Small intestine (tissue), 7 donors: ENCODE results near the gene GJD4. TPM values are rescaled to one million over a fixed set of nuclear protein-coding genes. Genes with fewer than 3 reads are reported as not detected.

Source experiments
- DNase-seq, 2 donors: peaks; one replicate each; pipeline versions ENCODE4 v3.0.0 to v3.0.0-alpha.2; 2013
- FAIRE-seq: peaks from 2 replicates; lab custom pipeline; 2012; peaks lifted over from hg19 to GRCh38; lab: Jason Lieb, UNC
- H3K27ac ChIP-seq, 3 donors: one replicate each; pipeline ENCODE4 v1.5.1; 2013; ENCODE audit warnings: low read length in 2 of 3, mild to moderate bottlenecking in 2 of 3, control low read depth in 1 of 3, inconsistent platforms in 1 of 3, low read depth in 1 of 3, moderate library complexity in 1 of 3
- H3K27me3 ChIP-seq, 3 donors: one replicate each; pipeline ENCODE4 v1.6.1; 2013; ENCODE audit warnings: low read length in 3 of 3, inconsistent platforms in 1 of 3; ENCODE audit not compliant: control insufficient read depth in 3 of 3, insufficient read depth in 3 of 3
- H3K36me3 ChIP-seq, 3 donors: one replicate each; pipeline ENCODE4 v1.6.1; 2013; ENCODE audit warnings: low read length in 3 of 3, inconsistent platforms in 1 of 3, low read depth in 1 of 3, mild to moderate bottlenecking in 1 of 3, moderate library complexity in 1 of 3; ENCODE audit not compliant: control insufficient read depth in 3 of 3, insufficient read depth in 2 of 3
- H3K4me1 ChIP-seq, 3 donors: one replicate each; pipeline ENCODE4 v1.6.1; 2013; ENCODE audit warnings: low read length in 2 of 3, inconsistent platforms in 1 of 3, low read depth in 1 of 3, mild to moderate bottlenecking in 1 of 3, moderate library complexity in 1 of 3; ENCODE audit not compliant: control insufficient read depth in 3 of 3, insufficient read depth in 2 of 3
- H3K4me3 ChIP-seq, 3 donors: one replicate each; pipeline ENCODE4 v1.5.1; 2013; ENCODE audit warnings: low read length in 3 of 3, control low read depth in 1 of 3, inconsistent platforms in 1 of 3, low read depth in 1 of 3, mild to moderate bottlenecking in 1 of 3, moderate library complexity in 1 of 3
- H3K9me3 ChIP-seq, 2 donors: one replicate each; pipeline ENCODE4 v1.6.1; 2013; ENCODE audit warnings: low read depth in 1 of 2, low read length in 1 of 2; ENCODE audit not compliant: control insufficient read depth in 2 of 2, insufficient read depth in 1 of 2
- WGBS, 3 donors: extraction: QIAGEN DNeasy Blood & Tissue Kit; methylation state at CpG; one replicate each; pipeline ENCODE4 v1.1.7; 2013; 5-methylcytosine and 5-hydroxymethylcytosine counted together
- polyA plus RNA-seq, 4 donors: library from polyadenylated mRNA; stranded (reverse) in 3 of 4; unstranded in 1 of 4; fragments of 200-250 nt in 3 of 4; fragments of 120-200 nt in 1 of 4; gene quantifications; one replicate each; pipeline versions ENCODE4 v1.2.1 to v1.2.3, GENCODE V29; 2013
- donor health status: healthy with polysubstance abuse.
- donor health status: control.
- donor health status: control.
- donor health status: Bipolar disorder and iron deficiency.
- donor health status: healthy.

Gene GJD4
- polyA plus RNA-seq, 4 donors: 0.03 to 0.09 TPM; not detected in 2

DNA sequence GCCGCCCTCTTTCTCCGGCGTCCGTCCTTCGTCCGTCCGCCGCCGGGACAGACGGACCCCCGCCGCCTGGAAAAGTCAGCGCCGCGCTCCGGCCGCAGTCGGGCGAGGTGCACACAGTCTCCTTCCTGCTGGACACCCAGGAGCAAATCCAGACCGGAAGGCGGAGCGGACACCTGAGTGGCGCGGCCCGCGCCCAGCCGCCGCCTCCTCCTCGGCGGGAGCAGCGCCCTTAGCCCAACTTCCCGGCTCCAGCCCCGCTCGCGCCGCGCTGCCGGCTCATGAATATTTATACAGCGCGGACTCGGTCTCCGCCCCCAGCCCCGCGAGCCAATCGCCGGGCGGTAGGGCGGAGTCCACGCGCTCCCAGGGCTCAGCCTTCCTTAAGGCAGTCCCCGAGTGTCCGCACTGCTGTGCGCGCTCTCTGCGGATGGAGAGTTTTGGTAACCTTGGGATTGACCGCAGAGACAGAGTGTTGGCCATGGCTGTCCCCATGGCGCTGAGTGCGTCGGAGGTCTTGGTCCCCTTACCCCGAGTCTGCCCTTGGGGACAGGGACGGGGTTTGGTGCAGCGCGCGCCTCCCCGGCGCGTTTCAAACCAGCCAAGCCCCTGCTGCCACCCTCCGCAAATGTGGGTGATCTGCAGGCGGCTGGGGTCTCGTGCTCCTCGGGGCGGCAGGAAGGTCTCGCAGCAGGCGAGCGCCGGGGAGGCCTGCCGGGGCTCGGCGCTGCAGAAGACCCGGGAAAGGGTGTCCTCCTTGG is 37.1 kb downstream of the GJD4 start, which contains the start of gene FZD8:
Gene FZD8 (minus strand): TSS at position 262 of the 758 bp plus-strand sequence. CDS start 867 bp downstream, outside the sequence.
- Histone ChIP-seq H3K4me1 (peaks cover 0 to 6% (median 3%) of the 10 kb centered on the region in 3 donors), H3K9me3 (peaks cover 0 to 4% of the 10 kb centered on the region in 2 donors), H3K27me3 (peaks cover 7 to 51% (median 11%) of the 10 kb centered on the region in 3 donors), H3K27ac (peak within 1 kb of the TSS in 2 of 3 donors; percentile 13 to 84), H3K4me3 (peak within 1 kb of the TSS; percentile 51 to 61 (median 59)), H3K36me3 (no peaks in the 10 kb centered on the region)
- FAIRE-seq: no peak
- peak; percentile 85 to 93 for DNase-seq
- WGBS, 3 donors: 0 to 2% (median 0%) methylated on average over 48 to 80 of the region's 80 CpGs

DNA sequence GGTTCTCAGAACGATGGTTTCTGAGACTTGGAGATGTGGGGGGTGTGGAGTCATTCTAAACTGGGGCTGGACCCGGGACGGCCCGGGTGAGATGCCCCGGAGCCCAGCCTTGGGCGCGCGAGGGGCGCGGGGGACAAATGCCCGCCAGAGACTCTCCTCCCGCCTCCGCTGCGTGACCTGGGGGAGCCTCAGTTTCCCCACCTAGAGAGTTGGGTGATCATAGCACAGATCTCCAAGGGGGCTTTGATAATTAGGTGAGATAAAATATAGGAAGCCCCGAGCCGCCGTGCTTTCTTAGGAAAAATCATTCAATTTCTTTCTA is 37.6 kb downstream of the GJD4 start:
- FAIRE-seq: no peak
- H3K4me1 ChIP-seq: peaks cover 0 to 6% (median 3%) of the 10 kb centered on the region in 3 donors
- DNase-seq: no peak
- peaks cover 7 to 48% (median 7%) of the 10 kb centered on the region in 3 donors for H3K27me3 ChIP-seq
- peak overlapping the region in 1 of 3 donors; percentile 13 for H3K27ac ChIP-seq
- no peaks in the 10 kb centered on the region for H3K36me3 ChIP-seq
- peak overlapping the region; percentile 12 to 59 (median 51) for H3K4me3 ChIP-seq
- WGBS, 3 donors: 1 to 2% (median 2%) methylated on average over 17 of the region's 17 CpGs
- H3K9me3 ChIP-seq: peaks cover 0 to 7% of the 10 kb centered on the region in 2 donors

DNA sequence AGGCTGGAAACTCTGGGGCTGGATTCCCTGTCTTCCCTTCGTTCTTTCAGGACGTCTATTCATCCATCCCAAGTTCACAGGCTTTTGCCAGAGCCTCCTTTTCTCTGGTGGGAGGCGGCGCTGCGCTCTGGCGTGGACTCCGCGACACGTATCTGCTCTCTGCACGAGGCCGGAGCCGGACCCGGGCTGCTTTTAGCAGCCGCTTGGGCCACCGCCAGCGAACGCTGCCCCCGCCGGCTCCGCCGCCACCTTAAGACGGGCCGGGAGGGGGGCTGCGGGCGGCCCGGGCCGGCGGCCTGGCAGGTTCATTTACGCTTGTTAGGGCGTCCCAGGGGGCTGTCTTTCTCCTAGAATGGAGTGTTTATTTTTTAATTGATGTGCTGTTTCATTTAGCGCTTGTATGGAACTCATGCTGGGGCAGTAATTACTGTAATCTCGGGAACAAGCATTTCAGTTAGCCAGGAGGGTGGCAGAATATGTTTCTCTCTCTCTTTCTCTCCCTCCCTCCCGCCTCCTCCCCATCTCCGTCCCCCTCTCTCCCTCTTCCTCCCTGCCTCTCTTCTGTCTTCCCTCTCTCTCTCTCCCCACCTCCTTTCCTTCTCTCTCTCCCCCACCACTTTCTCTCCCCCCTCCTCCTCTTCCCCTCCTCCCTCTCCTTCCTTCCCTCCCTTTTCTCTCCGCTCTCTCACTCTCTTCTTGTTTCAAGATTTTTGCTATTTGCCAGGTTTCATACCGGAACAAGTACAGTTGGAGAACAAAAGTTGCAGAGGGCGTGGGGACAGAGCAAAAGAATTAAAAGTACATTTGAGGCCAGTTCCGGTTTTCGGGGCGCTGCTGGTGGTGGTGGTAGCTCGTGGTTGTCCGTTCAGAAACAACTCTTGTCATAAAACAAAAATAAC is 38.3 kb downstream of the GJD4 start:
- Histone ChIP-seq H3K4me1 (peaks cover 0 to 6% (median 3%) of the 10 kb centered on the region in 3 donors), H3K4me3 (peak overlapping the region; percentile 34 to 59 (median 51)), H3K27ac (peak overlapping the region in 2 of 3 donors; percentile 13 to 22), H3K27me3 (peaks cover 6 to 48% (median 7%) of the 10 kb centered on the region in 3 donors), H3K36me3 (no peaks in the 10 kb centered on the region), H3K9me3 (peaks cover 0 to 7% of the 10 kb centered on the region in 2 donors)
- DNase-seq: peak in 1 of 2 donors; percentile 54
- no peak for FAIRE-seq
- 0 to 1% (median 1%) methylated on average over 42 of the region's 42 CpGs for WGBS, 3 donors

DNA sequence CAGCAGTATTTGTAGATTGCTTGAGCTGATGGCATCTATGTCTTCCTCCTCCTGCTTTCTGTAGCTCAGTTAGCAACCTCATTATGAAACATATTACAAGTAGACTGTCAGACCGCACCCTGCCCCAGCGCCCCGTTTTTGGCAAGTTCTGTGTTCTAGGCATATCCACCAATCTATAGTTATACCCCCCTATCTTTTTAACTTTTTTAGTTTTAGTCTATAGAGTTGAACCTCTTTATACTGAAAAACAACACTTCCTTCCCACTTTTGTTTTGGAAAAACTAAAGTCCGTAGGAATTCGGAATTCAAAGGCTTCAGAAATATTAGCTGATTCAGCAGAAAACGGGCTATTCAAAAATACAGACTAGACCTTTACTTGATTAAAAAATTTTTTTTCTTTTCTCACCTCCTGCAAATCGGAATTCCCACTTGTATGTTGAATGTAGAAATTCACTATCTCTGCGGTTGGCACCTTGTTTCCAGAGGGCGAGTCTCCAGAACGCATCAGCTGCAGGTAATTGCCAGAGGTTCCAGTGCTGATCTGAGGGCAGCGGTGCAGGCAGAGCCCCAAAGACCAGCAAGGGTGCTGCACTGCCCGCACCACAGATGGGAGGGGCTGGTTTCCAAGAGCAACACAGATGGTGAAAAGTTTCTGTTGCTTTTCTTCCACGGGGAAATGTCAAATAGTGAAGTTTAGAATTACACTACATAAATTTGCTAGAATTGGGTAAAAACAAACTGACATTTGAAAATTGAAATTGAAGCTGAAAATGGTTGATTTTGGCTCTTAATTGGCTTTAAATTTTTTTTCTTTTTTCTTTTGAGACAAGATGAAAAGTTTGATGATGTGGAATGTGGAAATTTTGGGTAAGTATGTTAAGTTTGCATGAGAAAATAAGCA is 39.2 kb downstream of the GJD4 start:
- H3K27ac ChIP-seq: no peak overlapping the region
- WGBS, 3 donors: 8 to 13% (median 13%) methylated on average over 13 of the region's 13 CpGs
- no peak for DNase-seq

DNA sequence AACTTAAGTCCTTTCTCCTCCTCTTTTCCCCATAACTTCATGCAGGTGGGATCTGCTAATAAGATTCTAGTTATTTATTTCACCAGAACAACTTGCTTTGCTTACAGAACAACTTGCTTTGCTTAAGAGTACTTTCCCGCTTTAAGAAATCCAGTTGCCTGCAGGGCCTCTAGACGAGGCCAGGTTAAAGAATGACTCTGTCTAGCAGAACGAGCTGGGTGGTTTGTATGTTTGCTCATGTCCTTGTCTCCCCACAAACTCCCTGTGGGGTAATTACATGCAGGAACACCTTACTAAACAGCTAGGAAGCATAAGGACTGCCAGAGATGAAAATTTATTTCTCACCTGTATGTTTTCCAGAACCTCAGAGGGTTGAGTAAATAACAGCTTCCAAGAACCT is 45.8 kb downstream of the GJD4 start:
- Histone ChIP-seq H3K27ac (no peak overlapping the region), H3K9me3 (peaks cover 0 to 4% of the 10 kb centered on the region in 2 donors), H3K4me1 (no peaks in the 10 kb centered on the region), H3K27me3 (peaks cover 0 to 3% (median 0%) of the 10 kb centered on the region in 3 donors), H3K4me3 (no peak overlapping the region), H3K36me3 (no peaks in the 10 kb centered on the region)
- WGBS, 3 donors: 54 to 65% (median 60%) methylated on average over 3 of the region's 3 CpGs
- FAIRE-seq (no peak), DNase-seq (no peak)

More for the DNA sequence above, 39.2 kb downstream of the GJD4 start:
- peaks cover 0 to 6% (median 3%) of the 10 kb centered on the region in 3 donors for H3K4me1 ChIP-seq
- H3K9me3 ChIP-seq: peaks cover 0 to 4% of the 10 kb centered on the region in 2 donors
- H3K36me3 ChIP-seq: no peaks in the 10 kb centered on the region
- H3K27me3 ChIP-seq: peaks cover 2 to 42% (median 7%) of the 10 kb centered on the region in 3 donors
- FAIRE-seq: no peak
- H3K4me3 ChIP-seq: peak overlapping the region in 1 of 3 donors; percentile 51

DNA sequence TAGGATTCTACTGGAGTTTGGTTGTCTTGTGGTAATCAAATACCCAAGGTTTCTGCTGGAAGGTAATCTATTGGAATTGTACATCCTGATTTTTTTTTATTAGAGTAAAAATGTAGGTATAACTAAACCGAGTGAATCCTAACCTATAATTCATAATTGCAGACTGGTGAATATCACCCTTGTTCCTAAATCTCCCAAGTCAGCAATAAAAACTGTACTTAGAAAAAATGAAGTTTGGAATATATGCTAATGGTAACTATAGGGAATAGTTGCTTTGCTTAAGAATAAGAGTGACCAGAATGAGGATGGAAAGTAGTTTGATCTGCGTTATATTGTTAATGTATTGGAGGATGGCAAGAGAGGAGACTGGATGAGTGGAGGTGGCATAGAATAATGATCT is 47.7 kb downstream of the GJD4 start:
- Histone ChIP-seq H3K9me3 (no peaks in the 10 kb centered on the region), H3K27me3 (peaks cover 0 to 4% (median 0%) of the 10 kb centered on the region in 3 donors), H3K36me3 (no peaks in the 10 kb centered on the region), H3K27ac (no peak overlapping the region), H3K4me1 (no peaks in the 10 kb centered on the region), H3K4me3 (no peak overlapping the region)
- FAIRE-seq: no peak
- WGBS, 3 donors: 75 to 86% (median 82%) methylated on average over 2 of the region's 2 CpGs
- DNase-seq: no peak

DNA sequence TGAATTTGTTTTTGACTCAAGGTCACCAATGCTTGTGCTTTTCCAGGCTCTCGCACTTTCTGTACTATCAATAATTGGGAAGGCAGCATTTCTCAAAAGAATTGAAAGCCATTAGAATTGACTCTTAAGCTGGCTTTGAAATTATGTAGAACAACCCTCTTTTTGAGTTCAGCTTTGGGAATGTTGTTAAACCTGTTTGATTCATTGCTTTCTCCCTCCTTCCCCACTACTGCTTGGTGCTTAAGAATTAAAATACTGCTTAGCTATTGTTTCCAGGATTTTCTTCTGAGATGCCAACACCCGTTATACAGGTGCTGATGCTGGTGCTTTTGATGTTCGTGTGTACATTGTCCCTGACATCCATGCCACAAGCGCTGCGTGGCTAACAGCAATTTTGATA is 52.5 kb downstream of the GJD4 start:
- Histone ChIP-seq H3K36me3 (no peaks in the 10 kb centered on the region), H3K4me3 (no peak overlapping the region), H3K27ac (no peak overlapping the region), H3K4me1 (no peaks in the 10 kb centered on the region), H3K9me3 (no peaks in the 10 kb centered on the region), H3K27me3 (peaks cover 0 to 7% (median 0%) of the 10 kb centered on the region in 3 donors)
- 63 to 83% (median 73%) methylated on average over 5 of the region's 5 CpGs for WGBS, 3 donors
- FAIRE-seq (no peak), DNase-seq (no peak)
